ENCODE results near the gene DRAP1.

GRCh38 chr11:65944767-65945166 is 25.5 kb downstream of the DRAP1 start:
- TF ChIP-seq SUZ12 (IDR thresholded peaks at IDR 0.05; ENCODE audit: extremely low read depth, insufficient read depth, insufficient read length): no peak
- no peak for TF ChIP-seq ZNF274 (IDR thresholded peaks at IDR 0.05; ENCODE audit: low read depth, low read length)
- TF ChIP-seq YY1 (IDR thresholded peaks at IDR 0.05; ENCODE audit: insufficient read depth, insufficient read length): no peak
